LoVo (cell line): ENCODE measurements around the gene TFE3.

ENCODE experiments used
- DNase-seq: peaks from one replicate; pipeline ENCODE4 v3.0.0-alpha.2; 2016; ENCODE audit warnings: low spot score

The TFE3 gene

DNA sequence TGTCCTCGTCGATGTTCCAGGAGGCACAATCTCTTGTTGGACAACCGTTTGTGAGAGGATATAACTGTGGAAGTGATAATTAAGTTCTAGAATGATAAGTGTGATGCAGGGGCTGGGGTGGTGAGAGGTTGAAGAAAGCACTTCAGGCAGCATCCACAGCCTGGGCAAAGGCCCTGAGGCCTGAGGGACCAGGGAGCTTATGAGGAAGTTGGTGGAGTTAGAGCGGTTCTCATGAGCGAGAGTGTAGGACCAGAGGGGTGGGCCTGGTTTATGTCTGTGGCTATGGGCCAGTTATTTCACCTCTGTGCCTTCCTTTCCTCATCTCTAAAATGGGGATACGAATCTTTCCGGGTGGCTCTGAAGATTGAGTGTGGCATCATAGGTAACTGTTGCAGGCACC is 18.3 kb upstream of the TFE3 start:
- DNase-seq = no peak

DNA sequence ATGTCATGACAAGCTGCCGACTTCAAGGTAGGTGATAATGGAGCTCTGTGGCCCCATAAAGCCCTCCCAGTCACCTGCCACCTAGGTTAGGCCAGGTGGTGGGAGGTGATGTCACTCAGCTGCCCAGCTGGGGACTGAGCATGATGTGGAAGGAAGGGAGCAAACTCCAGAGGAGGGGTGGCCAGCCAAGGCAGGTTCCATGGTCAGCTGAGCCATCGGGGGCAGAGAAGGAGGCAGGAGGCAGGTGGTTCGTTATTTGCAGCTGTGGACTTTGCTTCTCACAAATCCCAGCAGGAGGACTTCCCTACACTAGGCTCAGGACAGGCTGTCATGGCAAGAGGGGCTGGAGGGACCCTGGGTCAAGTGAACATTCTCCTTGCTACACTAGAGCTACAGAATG is 17.8 kb upstream of the TFE3 start:
- DNase-seq = no peak

DNA sequence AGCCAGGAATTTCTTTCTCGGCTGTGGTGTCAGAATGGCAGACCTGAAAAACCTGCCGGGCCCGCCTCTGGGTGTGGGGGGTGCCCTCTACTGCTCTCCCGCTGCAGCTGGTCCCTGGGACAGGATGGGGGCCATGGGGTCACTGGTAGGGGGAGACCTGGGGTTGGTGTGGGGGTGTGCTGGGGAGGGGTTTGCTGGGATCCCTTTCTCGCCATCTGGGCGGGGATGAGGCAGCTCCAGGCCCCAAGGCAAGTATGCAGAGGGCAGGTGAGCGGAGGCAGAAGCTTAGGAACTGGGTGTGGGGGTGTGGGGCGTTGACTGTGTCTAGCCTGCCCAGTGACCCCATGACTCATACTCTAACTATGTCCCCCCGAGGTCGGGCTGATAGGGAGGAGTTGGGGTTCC is 16.5 kb upstream of the TFE3 start:
- DNase-seq = peak; percentile 10

DNA sequence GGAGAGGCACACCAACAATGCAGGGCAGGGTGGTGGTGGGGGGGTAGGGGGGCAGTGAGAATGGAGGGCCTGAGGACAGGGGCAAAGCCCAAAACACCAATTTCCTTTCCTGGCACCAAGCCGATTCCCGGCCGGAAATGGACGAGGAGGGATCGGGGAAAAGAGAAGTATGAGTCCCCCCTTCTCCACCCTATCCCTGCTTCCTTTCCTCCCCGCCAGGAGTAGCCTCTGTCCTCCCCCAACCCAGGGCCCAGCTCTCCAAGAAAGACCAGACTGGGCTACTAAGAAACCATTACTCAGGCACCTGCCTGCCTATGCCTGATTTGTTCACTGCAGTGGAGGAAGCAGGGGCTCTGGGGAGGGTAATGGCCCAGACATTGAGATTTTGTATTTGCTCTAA is 16.0 kb upstream of the TFE3 start:
- no peak for DNase-seq

DNA sequence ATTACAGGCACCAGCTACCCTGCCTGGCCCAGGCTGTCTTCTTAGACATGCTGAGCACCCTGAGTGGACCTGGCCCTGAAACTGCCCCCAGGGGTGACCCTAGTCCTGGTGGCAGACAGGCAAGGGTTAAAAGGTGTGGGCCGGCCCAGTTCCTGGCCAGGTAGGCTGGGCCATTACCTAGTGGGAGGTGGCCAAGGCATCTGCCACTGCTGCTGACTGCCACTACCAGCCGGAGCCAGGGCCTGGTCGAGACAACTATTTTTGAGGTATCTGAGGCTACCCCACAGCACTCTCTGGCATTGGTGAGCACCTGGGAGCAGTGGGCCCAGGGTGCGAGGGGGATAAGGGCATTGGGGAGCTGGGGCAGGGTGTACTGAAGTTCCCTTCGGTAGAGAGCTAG is 15.6 kb upstream of the TFE3 start, which contains the start of gene CCDC120:
Gene CCDC120, plus strand, starts transcription at position 206 of the 400 bp plus-strand sequence. CDS start 3,043 bp downstream, outside the sequence.
- DNase-seq = peak; percentile 39

DNA sequence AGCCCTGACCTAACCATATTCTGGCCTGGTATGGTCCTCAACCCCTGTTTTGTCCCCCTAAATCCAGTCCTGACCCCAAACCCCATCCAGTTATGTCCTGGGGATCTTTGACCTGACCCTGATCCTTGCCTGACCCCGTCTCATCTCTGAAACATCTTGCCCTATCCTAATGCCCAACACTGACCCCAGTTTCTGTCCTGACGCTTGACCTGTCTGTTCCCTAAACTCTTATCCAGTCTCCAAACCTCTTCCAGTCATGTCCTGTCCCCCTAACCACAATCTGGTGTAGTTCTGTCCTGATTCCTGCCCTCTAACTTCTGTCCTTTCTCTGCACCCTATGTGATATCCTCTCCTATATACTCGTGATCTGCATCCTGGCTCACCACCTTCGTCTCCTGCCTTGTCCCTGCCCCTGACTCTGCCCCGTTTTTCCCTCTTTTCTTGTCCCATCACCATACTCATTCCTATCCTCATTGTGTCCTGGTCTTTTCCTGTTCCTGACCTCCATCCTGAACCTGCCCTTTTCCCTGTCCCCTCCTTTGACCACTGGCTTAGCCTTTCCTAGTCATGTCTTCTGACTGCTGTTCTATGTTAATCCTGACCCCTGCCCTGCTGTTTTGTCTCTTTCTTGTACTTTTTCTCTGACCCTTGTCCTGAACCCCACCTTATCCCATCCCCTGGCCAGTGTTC is 11.1 kb upstream of the TFE3 start:
- DNase-seq = no peak

DNA sequence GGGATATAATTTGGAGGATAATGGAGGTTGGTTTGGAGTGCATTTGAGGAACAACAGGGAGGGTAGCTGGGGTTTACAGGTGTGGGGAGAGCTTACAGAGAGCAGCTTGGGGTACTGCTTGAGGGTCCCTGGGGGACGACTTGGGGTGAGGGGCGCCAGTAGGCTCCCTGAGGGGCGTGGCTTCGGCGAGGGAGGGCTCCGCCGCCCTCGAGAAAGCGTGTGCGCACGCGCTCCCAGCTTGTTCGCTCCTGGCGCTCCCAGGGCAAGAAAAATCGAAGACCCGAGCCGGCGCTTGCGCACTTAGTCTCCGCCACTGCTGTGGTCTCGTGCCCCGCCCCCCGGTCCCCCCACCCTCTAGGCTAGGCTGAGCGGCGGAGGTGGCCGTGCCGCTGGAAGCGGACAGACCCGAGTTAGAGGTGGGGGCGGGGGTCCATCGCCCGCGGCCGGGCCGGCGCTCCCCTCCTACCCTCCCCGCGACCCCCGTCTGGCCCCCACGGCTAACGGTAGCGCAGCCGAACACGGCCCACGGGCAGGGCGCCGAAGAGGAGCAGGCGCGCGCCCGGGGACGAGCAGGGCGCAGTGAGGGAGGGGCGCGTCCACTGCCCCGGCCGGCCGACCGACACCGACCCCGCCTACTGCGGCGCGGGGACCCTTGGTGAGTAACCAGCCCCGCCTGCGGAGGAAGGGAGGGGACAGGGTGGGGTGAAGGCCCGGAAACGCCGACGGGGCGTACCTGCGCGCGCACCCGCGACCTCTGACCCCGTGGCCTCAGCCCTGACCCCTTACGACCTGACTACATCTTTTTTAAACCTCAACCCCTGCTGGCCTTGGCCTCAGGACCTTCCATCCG is 10.3 kb upstream of the TFE3 start:
- peak; percentile 29 for DNase-seq

DNA sequence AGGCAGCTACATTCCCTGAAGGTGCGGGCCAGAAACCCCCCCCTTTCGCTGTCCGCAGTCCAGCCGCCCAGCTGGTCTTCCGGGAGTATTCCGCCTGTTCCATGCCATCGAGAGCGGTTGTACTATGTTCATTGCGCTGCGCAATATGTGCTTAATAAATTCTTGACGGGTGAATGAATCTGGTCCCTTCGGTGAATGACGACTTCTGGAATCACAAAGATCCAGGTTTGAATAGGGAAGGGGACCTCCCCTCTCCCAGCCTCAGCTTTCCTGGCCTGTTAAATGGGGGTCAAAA is 777 bp upstream of the TFE3 start:
- DNase-seq = no peak

DNA sequence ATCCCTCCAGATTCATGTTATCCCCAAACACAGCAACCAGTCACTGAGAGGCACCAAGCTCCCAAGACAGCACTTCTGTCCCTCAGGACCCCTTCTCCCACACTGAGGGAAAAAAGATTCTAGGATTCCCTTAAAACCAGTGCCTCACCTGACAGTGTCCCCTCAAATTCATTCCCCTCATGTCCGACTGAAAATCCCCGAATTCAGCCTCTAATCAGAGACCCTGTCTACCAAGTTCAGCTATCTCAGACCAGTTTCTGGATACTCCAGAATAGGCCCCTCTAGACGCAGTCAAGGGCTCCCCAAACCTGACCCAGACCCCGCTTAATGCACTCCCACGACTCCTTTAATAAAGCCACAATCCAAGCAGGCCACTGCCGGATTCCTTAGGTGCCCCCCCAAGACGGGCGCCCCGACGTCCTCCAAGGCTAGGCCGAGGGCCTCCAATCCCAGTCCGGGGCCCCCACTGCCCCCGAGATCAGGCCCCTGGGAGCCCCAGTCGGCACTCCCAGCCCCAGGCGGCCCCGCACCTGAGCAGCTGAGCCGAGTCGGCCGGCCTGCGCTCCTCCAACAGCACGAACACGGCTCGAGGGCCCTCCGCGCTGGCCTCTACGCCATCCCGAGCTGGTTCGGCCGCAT is 457 bp downstream of the TFE3 start:
- DNase-seq = no peak

DNA sequence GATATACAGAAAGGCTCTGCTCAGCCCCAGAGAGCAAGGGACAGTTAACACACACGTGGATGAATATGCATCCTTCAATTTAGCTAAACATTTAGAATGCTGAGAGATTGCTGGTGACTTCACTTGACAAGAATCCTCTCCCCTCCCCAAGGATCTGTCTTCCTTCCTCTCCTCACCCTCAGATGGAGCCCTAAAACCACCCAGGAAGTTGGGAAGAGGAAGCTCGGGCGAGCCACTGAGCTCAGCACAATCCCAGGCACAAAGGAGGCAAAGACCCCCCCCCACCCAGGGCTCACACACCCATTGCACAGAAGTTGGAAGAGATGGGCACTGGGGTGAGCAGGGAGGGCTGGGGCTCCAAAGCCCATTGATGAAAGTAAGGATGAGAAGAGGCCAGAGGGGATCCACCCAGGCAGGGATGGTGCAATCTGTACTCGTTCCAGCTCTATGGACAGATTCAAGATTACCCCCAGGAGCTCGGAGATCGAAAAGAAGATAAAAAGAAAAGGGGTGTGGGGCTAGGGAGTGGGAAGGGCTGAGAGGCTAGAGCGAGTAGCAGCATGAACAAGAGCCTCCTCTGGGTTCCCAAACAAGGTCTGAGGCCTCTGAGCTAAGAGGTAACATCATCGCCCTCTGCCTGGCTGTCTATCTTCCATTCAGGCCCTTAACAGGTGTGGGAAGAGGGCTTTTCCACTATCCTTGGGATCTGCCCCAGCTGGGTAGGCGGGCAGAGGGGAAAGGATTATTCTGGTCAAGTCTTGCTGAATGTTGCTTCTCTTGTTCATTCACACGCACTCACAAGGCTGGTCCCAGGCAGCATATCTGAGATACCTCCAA is 1.2 kb downstream of the TFE3 start:
- peak; percentile 10 for DNase-seq

DNA sequence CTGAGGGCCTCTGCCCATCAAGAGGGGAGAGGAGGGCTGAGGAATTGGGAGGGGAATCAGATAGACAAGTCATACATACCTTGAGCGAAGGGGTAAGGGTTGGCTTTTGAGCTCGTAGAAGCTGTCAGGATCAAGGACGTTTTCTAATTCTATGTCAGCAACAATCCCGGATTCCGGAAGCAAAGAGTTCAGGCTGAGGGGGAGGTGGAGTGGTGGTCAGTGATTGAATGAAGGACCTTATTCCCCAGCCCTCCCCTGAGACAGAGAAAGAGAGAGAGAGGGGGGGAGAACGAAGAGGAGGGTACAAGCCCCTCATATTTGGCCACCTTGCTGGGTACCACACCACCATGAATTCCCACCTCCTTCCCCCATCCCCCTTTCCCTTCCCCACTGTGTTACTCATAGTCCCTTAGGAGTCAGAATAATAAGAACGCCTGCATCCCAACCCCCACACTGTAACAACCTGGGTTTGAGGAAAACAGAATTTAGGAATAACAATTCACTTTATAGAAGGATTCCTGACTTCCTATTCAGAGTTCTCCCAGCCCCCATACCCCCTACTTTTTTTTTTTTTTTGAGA is 2.7 kb downstream of the TFE3 start:
- no peak for DNase-seq

DNA sequence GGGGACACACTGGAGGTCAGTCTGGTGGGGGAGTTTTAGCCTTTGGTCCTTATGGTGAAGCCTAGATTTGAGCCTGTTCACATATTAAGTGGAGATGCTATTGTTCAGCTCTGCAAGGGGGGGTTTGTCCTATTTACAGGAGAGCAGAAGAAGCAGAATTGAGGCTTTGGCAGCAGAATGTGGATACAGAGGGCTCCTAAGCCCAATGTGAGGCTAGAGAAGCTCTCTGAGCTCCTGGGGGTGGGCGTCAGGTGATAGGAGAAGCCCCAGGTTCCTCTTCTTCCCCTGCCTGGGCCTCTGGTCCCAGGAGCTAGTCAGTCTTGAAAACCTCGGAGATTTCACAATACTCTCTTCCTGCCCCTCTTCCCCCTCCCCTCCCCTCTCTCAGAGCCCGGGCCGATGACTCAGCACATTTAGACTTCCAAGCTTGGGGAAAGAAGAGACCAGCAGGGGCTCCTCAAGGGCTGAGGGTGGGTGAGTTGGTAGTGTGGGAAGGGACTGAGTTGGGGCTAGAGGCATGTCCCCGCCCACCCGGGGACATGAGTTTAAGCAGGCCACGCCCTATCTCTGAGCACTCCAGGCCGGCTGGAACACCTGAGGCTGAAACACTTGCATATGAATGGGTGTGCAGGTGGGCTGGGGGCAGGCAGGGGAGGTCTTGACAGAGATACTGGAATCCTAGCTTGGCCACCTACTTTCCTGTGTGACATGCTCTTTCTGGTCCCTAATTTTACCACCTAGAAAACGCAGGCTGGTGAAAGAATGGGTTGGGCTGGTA is 3.4 kb downstream of the TFE3 start:
- peak; percentile 27 for DNase-seq

DNA sequence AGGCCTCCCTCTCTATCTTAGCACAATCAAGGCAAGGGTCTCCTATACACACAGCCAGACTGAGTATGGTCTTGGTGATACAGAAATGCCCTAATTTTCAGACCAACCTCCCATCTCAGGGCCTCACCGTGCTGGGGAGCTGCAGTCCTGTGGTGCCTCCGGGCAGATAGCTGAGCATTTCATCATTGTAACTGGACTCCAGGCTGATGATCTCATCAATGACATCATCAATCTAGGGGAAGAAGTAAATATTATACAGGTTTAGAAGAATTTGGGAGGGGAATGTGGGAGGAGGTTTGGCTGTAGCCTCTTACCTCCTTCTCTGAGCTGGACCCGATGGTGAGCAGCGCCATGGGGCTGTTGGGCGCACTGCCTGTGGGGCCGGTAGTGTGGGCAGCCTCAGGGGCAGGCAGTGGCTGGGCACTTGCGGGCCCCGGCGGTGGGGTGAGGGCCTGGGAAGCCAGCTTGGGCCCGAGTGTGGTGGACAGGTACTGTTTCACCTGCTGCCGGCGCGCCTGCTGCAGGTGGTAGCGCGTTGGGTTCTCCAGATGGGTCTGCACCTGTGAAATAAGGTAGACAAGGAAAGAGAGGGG is 5.2 kb downstream of the TFE3 start:
- DNase-seq = no peak

DNA sequence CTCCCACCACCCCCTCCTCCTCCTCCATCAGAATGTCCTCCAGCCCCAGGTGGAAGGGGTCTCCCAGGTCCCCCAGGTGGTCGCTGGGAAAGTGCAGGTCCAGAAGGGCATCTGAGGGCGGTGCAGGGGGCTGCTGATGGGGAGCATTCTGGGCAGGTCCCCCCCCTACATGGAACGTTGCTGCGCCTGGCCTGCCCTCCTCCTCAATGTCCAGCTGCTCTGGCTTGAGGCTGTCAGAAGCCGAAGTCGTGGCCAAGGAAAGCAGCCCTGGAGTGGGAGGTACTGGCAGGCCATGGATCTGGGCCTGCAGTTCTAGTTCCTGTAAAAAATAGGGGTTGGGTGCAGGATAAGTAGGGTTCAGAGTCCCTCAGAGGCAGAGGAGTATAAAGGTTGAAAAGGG is 12.9 kb downstream of the TFE3 start:
- DNase-seq = no peak

DNA sequence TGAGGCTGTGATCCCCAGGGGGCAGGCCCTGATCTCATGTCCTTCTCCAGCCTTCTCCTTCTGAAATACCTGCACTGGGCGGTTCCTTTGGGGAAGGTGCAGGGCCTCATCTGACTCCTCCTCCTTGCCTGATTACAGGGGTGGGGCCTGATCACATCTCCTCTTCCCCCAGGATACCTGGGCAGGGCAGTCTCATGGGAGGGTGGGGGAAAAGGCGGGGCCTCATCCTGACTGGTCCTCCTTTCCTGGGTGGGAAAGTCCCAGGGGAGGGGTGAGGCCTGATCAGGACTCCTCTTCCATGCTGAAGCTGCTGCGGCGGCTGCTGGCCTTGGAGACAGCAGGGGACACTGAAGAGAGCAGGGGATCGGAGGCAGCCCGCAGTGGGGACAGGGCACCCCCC is 13.3 kb downstream of the TFE3 start:
- no peak for DNase-seq

DNA sequence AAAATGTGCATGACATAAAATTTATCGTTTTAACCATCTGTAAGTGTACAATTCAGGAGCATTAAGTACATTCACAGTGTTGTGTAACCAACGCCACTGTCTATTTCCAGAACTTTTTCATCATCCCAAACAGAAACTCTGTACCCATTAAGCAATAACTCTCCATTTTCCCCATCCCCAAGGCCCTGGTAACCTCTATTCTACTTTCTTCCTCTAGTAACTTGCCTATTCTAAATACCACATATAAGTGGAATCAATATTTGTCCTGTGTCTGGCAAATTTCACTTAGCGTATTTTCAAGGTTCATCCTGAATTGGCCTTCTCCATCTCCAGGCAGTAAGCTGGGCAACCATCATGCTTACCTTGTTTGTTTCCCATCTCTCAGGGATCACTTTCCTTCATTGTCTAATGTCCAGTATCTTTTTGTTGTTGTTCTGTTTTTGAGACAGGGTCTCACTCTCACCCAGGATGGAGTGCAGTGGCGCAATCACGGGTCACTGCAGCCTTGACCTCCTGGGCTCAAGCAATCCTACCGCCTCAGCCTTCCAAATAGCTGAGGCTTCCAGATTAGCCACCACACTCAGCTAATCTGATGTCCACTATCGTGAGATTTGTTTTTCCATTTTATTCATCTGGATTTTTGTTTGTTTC is 23.4 kb downstream of the TFE3 start:
- no peak for DNase-seq

DNA sequence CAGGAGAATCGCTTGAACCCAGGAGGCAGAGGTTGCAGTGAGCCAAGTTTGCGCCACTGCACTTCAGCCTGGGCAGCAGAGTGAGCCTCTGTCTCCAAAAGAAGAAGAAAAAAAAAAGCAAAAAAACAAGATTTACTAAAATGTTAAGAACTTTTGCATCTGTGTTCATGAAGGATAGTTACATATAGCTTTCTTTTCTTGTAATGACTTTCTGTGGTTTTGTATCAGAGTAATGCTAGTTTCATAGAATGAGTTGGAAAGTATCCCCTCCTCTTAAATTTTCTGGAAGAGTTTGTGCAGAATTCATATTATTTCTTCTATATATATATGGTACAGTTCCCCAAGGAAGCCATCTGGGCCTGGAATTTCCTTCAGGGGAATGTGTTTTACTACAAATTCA is 24.1 kb downstream of the TFE3 start:
- DNase-seq = no peak

DNA sequence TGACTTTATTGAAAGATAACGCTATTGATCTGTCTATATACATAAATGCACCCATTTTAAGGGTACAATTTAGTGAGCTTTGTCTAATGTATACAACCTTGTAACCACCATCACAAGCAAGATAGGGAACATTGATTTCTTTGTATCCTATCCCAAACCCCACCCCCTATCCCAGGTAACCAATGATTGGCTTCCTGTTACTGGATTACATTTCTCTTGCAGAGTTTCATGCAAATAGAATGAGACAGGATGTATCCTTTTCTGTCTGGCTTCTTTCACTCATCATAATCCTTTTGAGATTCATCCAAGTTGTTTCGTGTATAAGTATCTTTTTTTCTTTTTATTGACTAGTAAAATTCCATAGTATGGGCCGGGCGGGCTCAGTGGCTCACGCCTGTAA is 39.5 kb downstream of the TFE3 start:
- peak; percentile 1 for DNase-seq

DNA sequence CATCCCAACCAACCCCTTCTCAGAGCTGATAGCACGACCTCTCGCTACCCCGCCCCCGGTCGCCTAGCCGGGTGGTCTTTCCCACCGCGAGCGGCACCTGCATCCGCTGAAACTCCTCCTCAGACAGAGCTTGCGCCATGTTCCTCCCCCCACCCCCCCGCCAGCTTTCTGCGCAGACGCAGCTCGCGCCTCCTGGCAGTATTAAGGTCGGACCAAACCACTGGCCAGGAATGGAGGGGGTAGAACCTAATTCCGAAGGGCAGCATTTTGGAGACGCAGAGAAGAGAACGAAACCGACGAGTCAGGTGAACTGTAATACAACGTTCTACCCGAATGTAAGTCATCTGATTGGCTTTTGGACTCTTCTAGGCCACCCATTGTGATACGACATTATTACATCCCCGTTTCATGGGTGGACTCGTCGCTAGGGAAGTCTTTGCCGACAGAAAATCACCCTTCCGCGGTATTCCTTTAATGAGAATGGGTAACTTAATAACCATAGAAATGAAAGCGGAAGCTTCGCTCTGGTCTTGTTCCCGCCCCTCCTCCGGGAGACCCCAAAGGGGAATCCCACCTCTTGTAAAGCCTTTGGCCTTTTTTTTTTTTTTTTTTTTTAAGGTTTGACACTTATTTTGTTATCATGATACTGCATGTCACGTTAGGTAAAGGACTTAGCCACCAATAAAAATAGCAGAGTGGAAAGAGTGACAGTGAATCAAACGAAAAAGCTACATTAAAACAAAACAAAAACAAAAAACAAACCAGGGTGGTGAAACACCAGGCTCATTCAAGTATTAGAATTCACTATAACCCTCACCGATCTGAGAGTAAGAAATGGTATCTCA is 40.8 kb downstream of the TFE3 start, which contains the start of gene GRIPAP1:
Gene GRIPAP1, minus strand, starts transcription at position 174 of the 845 bp plus-strand sequence. Its CDS starts 35 bp downstream, at position 139.
- peak; percentile 80 for DNase-seq
